ENCODE data around the gene METTL9.

DNA sequence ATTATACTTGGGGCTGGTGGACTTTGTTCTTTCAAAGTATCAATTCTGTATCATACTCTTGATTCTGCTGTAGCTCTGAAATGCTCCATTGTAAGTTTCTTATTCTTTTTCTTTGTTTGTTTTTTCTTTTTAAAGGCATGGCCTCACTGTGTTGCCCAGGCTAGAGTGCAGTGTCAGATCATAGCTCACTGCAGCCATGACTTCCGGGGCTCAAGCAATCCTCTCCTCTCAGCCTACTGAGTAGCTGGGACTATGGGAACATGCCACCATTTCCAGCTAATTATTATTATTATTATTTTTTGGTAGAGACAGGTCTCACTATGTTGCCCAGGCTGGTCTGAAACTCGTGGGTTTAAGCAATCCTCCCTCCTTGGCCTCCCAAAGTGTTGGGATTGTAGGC, 38.9 kb upstream of the METTL9 start:
- TF ChIP-seq, protein P1, sequence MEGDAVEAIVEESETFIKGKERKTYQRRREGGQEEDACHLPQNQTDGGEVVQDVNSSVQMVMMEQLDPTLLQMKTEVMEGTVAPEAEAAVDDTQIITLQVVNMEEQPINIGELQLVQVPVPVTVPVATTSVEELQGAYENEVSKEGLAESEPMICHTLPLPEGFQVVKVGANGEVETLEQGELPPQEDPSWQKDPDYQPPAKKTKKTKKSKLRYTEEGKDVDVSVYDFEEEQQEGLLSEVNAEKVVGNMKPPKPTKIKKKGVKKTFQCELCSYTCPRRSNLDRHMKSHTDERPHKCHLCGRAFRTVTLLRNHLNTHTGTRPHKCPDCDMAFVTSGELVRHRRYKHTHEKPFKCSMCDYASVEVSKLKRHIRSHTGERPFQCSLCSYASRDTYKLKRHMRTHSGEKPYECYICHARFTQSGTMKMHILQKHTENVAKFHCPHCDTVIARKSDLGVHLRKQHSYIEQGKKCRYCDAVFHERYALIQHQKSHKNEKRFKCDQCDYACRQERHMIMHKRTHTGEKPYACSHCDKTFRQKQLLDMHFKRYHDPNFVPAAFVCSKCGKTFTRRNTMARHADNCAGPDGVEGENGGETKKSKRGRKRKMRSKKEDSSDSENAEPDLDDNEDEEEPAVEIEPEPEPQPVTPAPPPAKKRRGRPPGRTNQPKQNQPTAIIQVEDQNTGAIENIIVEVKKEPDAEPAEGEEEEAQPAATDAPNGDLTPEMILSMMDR (IDR thresholded peaks at IDR 0.05; ENCODE audit: poor library complexity), result no peak
- TF ChIP-seq EZH2phosphoT487 (IDR thresholded peaks at IDR 0.05; ENCODE audit: low read depth, severe bottlenecking, unreplicated experiment) (no peak), EZH2 (IDR thresholded peaks at IDR 0.05; ENCODE audit: borderline replicate concordance) (no peak)

Data from hepatocyte (in vitro differentiated cells).